CD4-positive, alpha-beta T cell (primary cell): ENCODE results near the gene ELOVL1. TPM values are rescaled to one million over a fixed set of nuclear protein-coding genes. Genes with fewer than 3 reads are reported as not detected.

Experiments used
- ATAC-seq: fragments of 200-7000 bp; cut with Tn5 transposase; one replicate; pipeline ENCODE4 v1.10.0; 2022; ENCODE audit warnings: mild to moderate bottlenecking; ENCODE audit not compliant: poor library complexity
- CTCF ChIA-PET: fragments of 350-600 bp; sonication (Branson Sonifier 250); formaldehyde crosslinking; loops from one replicate; lab custom pipeline; 2021; ENCODE audit warnings: antibody characterized with exemption, inconsistent platforms; lab: Charles Lee
- POLR2A ChIA-PET: fragments of 350-600 bp; sonication (Branson Sonifier 250); formaldehyde crosslinking; loops from one replicate; lab custom pipeline; 2021; ENCODE audit warnings: antibody characterized with exemption, inconsistent platforms; lab: Charles Lee
- DNase-seq, 14 experiments: peaks; one replicate each; pipeline ENCODE4 v3.0.0-alpha.2; 2013 to 2020; ENCODE audit warnings: mixed read lengths in 2 of 14
- H3K27ac ChIP-seq, 2 donors: one replicate each; pipeline versions ENCODE4 v1.5.1 to v1.7.0; 2013; ENCODE audit warnings: low read length in 2 of 2, low read depth in 1 of 2, mild to moderate bottlenecking in 1 of 2
- H3K27me3 ChIP-seq, 2 experiments: 1 replicate in 1 of 2; 2 replicates in 1 of 2; pipeline versions ENCODE4 v1.6.1 to v1.7.0; 2013; ENCODE audit warnings: low read length in 2 of 2, control low read depth in 1 of 2, mild to moderate bottlenecking in 1 of 2, moderate library complexity in 1 of 2; ENCODE audit not compliant: insufficient read depth in 2 of 2, control insufficient read depth in 1 of 2
- H3K36me3 ChIP-seq: one replicate; pipeline ENCODE4 v1.6.1; 2013; ENCODE audit warnings: low read length, control low read depth; ENCODE audit not compliant: insufficient read depth
- H3K4me1 ChIP-seq: one replicate; pipeline ENCODE4 v1.6.1; 2013; ENCODE audit warnings: low read length, control low read depth; ENCODE audit not compliant: insufficient read depth
- H3K4me3 ChIP-seq: one replicate; pipeline ENCODE4 v1.5.1; 2013; ENCODE audit warnings: mild to moderate bottlenecking, low read length, moderate library complexity
- H3K9me3 ChIP-seq, 2 experiments: 1 replicate in 1 of 2; 2 replicates in 1 of 2; pipeline versions ENCODE4 v1.6.1 to v1.7.0; 2013; ENCODE audit warnings: low read length in 2 of 2, mild to moderate bottlenecking in 2 of 2, control low read depth in 1 of 2, moderate library complexity in 1 of 2; ENCODE audit not compliant: control insufficient read depth in 1 of 2, insufficient read depth in 1 of 2
- H3K27ac Mint-ChIP-seq: one replicate; pipeline ENCODE4 v1.8.0; 2020; ENCODE audit warnings: mixed read lengths
- H3K27me3 Mint-ChIP-seq: one replicate; pipeline ENCODE4 v1.8.0; 2021; ENCODE audit warnings: mixed read lengths
- H3K36me3 Mint-ChIP-seq: one replicate; pipeline ENCODE4 v1.8.0; 2021; ENCODE audit warnings: low read depth, mixed read lengths
- H3K4me1 Mint-ChIP-seq: one replicate; pipeline ENCODE4 v1.8.0; 2021; ENCODE audit warnings: low read depth, mixed read lengths
- H3K4me3 Mint-ChIP-seq: one replicate; pipeline ENCODE4 v1.8.0; 2020; ENCODE audit warnings: mild to moderate bottlenecking, mixed read lengths
- H3K9me3 Mint-ChIP-seq: one replicate; pipeline ENCODE4 v1.8.0; 2020; ENCODE audit warnings: mixed read lengths
- CTCF ChIP-seq: fragments of 200-600 bp; IDR thresholded peaks from one replicate; pipeline ENCODE4 v1.8.0; 2022; ENCODE audit warnings: antibody characterized with exemption, mild to moderate bottlenecking
- intact Hi-C, 2 experiments: fragments of 100-400 bp; cut with DNase I in 1 of 2; cut with micrococcal nuclease in 1 of 2; formaldehyde crosslinking; loops; one replicate each; pipeline versions ENCODE4 v1.15.1 to v1.9.0; 2023 to 2025; cut with DNase I, micrococcal nuclease
- microRNA-seq: library from miRNA; unstranded; fragments of <30 nt; microRNA quantifications from one replicate; pipeline ENCODE4 v1.2.0, GENCODE V29; 2021; ENCODE audit warnings: borderline microRNAs expressed, borderline replicate concordance
- total RNA-seq, 174 experiments: library from RNA in 2 of 174; stranded (reverse) in 2 of 174; gene quantifications; one replicate each; pipeline ENCODE4 v1.2.3 and lab custom pipeline; 2021 to 2026

ELOVL1 gene
- total RNA-seq, 2 experiments from 2014 or later, result 28.7 to 31.2 TPM

- Mint-ChIP-seq H3K4me1 (no peaks in the 10 kb centered on the region), H3K9me3 (no peaks in the 10 kb centered on the region), H3K4me3 (no peak overlapping the region), H3K36me3 (no peaks in the 10 kb centered on the region), H3K27ac (no peak overlapping the region), H3K27me3 (no peaks in the 10 kb centered on the region)
- ChIA-PET POLR2A (no interaction called here), CTCF (no interaction called here)
- H3K27me3 ChIP-seq, result no peaks in the 10 kb centered on the region
- intact Hi-C loops, result no loop called here
- H3K36me3 ChIP-seq, result no peaks in the 10 kb centered on the region
- no peak for TF ChIP-seq CTCF
- H3K4me3 ChIP-seq, result no peak overlapping the region
- H3K4me1 ChIP-seq, result no peaks in the 10 kb centered on the region
- DNase-seq (no peak), ATAC-seq (no peak)
- H3K9me3 ChIP-seq, result no peaks in the 10 kb centered on the region
- H3K27ac ChIP-seq, result no peak overlapping the region
Measured at GRCh38 chr1:43313771-43314170, 54.0 kb downstream of the ELOVL1 start.

Small RNAs within 50 kb of the gene (microRNA-seq; reads per million reads assigned to microRNA genes)
- gene MIR6734, result 2.0 reads per million, percentile 5 among the genes with 10 or more reads in this experiment

Other genes starting within 250 kb of the ELOVL1 start
- gene EBNA1BP2, start 195.7 kb downstream of the ELOVL1 start, total RNA-seq, result 10 to 100 TPM; 14.8 to 15.1 TPM
- gene CFAP57, start 195.7 kb downstream of the ELOVL1 start, total RNA-seq, result not detected
- not detected for gene TMEM125, start 98.0 kb downstream of the ELOVL1 start, total RNA-seq
- not detected for gene C1orf210, start 82.4 kb downstream of the ELOVL1 start, total RNA-seq
- gene TIE1, start 67.0 kb downstream of the ELOVL1 start, total RNA-seq, result not detected
- not detected for gene MPL, start 30.2 kb downstream of the ELOVL1 start, total RNA-seq
- gene CDC20, start 9.0 kb downstream of the ELOVL1 start, total RNA-seq, result 1 to 10 TPM; 1.1 to 1.8 TPM
- gene MED8, start 21.8 kb upstream of the ELOVL1 start, total RNA-seq, result 10 to 100 TPM; 14.8 to 17.6 TPM
- 10 to 100 TPM; 69.7 to 72.5 TPM for gene SZT2, start 21.9 kb upstream of the ELOVL1 start, total RNA-seq
- 10 to 100 TPM; 26.1 to 31.6 TPM for gene HYI, start 85.9 kb upstream of the ELOVL1 start, total RNA-seq
- under 1 TPM; 0.14 TPM for gene PTPRF, start 162.9 kb upstream of the ELOVL1 start, total RNA-seq